HL-60/S4 treated with retinoic acid at 250 ng/mL for 4 days and 3 days (cell line): ENCODE data around the gene ZNF440.
"Not testable (repeated sequence)": the region's sequence is repeated elsewhere in the genome, so short reads cannot be mapped to it uniquely, and the experiment has no call there.

Source experiments
- in situ Hi-C: fragments of 300-500 bp; cut with MboI; formaldehyde crosslinking; loops from 2 replicates; pipeline ENCODE4 v1.7.0; 2022; ENCODE audit warnings: low sequenced_read_pairs

ZNF440 gene

DNA sequence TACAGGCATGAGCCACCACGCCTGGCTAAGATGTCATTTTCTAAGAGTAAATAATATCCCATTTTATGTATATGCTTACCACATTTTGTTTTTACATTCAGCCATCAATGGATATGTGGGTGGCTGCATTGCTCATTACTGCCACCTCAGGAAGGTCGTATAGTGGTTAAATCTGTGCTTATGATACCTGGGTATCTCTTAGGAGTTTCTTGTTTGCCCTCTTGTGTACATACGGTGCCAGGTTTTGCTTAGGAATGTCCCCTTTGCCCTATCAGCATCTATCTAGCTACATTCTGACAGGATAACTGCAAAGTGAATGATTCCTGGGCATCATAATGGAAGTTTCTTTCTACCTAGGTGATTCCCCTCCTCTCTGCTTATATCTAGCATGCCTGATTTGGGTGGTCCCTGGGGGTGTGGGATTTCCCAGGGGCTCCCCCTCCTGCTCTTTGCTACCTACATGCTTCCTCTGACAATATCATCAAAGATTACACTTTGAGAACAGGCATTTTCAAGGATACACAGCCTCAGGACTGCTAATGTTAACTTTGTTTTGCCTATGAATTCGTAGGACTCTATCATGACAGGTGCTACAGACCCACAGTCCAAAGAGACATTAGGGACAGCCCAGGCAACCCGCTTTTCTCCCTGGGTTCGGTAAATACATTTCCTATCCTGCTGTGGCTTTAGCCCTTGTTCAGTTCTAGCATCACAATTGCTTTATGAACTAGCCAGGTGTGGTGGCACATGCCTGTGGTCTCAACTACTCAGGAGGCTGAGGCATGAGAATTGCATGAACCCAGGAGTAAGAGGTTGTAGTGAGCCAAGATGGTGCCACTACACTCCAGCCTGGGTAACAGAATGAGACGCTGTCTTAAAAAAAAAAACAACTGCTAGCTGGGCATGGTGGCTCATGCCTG lies 15.1 kb downstream of the ZNF440 start:
- in situ Hi-C loops = not testable (repeated sequence)

DNA sequence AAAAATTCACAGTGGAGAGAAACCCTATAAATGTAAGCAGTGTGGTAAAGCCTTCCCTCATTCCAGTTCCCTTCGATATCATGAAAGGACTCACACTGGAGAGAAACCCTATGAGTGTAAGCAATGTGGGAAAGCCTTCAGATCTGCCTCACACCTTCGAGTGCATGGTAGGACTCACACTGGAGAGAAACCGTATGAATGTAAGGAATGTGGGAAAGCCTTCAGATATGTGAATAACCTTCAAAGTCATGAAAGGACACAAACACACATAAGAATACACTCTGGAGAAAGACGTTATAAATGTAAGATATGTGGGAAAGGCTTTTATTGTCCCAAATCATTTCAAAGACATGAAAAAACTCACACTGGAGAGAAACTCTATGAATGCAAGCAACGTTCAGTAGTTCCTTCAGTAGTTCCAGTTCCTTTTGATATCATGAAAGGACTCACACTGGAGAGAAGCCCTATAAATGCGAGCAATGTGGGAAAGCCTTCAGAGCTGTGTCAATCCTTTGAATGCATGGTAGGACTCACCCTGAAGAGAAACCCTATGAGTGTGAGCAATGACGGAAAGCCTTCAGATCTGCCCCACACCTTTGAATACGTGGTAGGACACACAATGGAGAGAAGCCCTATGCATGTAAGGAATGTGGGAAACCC lies 18.3 kb downstream of the ZNF440 start:
- in situ Hi-C loops = no loop called here

DNA sequence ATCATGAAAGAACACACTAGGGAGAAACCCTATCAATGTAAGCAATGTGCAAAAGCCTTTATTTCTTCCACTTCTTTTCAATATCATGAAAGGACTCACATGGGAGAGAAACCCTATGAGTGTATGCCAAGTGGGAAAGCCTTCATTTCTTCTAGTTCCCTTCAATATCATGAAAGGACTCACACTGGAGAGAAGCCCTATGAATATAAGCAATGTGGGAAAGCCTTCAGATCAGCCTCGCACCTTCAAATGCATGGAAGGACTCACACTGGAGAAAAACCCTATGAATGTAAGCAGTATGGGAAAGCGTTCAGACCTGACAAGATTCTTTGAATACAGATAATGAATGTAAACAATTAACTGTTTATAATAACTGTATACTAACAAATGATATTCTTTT lies 19.5 kb downstream of the ZNF440 start:
- in situ Hi-C loops = no loop called here

DNA sequence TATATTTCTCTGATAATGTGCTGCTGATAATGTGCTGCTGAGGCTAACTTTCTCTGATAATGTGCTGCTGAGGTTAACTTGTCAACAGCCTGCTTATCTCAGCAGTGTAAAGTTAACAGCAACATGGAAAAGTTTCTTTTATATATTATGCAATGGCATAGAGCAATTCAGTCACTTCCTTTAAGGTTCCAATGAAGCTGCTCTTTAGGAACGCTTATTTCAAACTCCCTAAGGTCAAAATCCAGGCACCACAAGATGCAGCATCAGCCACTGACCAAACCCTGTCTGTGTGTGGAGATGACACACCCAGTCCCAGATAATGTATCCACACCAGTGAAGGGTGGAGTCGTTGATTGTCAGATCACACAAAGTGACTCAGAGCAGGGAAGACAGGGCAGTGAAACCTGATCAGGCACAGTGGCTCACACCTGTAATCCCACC lies 21.6 kb downstream of the ZNF440 start:
- in situ Hi-C loops = not testable (repeated sequence)

DNA sequence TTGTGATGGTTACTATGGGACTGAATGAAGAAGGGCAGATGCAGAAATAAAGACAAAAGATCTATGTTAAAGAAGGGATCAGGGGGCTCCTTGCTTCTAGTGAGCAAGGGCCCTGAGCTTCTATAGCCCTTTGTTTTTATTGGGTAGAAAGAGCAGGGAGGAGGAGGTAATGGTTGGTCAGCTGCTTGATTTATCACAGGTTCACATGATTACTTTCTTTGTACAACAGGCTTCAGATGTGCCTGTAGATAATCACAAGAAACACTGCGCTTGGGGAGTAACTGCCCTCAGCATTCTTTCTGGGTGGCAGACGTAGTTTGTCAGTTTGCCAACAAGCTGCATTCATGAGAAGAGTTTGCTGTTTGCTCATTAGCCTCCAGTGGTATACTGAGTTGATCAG lies 29.6 kb downstream of the ZNF440 start:
- in situ Hi-C loops = no loop called here

DNA sequence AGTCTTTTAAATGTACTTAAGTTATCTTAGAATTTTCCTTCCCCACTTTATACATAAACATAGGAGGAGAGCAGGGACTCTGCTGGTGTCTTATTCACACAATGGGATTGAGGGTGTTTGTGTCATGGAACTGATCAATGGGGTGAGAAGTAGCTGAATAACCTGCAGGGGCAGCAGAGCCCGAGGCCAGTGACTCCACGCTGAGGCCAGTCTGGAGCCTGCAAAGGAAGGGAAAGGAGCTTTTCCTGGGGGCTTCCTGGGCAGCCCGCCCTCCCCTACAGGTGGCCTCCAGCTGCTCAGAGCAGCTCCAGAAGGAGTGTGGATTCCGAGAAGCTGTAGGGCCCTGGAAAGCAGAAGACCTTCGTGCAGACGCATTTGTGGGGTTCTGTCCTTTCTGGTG lies 33.5 kb downstream of the ZNF440 start:
- in situ Hi-C loops = not testable (repeated sequence)

DNA sequence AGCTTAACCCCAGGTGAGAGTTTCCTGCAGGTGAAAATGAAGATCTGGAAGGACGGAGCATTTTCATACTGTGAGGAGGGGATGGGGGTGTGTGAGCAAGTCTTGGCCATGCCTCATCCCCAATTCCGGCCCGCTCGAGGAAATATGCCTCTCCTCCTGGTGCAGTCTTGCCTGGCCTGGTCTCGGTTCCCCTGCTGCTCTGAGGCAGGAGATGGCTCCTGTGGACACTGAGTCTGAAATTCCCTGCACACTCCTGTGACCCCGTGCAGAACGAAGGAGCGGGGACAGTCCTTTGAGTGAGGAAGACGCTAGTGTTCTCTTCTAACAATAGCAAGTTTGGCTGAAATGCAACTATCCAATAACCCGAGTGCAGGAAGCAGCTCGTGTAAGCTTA lies 34.1 kb downstream of the ZNF440 start:
- in situ Hi-C loops = no loop called here

DNA sequence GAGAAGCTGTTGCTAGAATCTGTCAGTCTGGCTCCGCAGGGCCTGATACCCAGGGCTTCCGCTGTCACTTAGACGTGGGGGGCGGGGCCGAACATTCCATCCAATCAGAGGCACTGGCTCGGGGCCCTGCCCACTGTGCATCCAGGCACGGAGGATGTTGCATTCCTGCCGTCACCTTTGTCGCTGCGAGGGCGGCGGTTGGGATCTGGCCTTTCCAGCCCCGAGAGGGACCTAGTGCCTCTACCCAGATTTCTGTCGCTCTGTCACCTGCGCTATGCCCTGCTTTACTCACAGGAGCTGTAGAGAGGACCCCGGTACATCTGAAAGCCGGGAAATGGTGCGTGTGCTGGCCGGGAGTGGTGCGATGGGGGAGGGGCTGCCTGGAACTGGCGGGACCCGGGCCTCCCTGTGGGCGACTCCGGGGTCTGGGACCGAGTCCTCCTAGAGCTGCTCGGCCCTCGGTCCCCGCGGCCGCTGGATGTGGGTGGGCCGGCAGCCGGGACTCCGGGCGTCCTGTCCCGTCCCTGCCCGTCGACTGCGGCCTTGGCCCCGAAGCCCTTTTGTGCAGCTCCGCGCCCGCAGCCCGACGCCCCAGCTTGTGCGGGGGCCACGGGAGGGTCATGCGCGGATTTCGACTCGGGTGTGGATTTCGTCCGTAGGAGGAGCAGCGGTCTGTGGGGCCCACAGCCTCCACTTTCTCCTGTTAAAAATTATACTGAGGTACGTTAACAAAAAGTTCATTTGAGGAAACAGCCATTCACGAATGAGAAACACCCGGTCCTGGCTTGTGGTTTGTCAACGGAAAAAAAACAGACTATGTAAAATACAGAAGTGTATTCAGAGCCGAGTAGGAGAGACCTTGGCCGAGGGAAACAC lies 34.8 kb downstream of the ZNF440 start, which contains the start of gene ZNF439:
ZNF439 (plus strand) TSS at position 133 of the 876 bp plus-strand sequence; CDS start at position 275, 142 bp downstream.
- in situ Hi-C loops = no loop called here

DNA sequence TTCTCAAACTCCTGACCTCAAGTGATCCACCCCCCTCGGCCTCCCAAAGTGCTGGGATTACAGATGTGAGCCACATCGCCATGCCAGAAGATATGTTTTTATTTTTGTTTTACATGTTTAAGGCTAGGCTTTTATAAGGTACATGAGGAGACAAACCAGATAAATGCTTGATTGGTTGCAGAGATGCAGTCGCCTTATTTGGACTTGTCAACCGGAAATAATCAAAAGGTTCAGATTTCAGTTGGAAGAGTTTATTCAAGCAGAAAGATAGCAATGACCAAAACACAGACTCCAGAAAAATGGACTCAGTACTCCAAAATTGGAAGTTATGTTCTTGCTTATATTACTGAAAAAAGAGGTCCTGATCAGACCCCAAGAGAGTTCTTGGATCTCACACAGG lies 36.2 kb downstream of the ZNF440 start:
- in situ Hi-C loops = not testable (repeated sequence)

DNA sequence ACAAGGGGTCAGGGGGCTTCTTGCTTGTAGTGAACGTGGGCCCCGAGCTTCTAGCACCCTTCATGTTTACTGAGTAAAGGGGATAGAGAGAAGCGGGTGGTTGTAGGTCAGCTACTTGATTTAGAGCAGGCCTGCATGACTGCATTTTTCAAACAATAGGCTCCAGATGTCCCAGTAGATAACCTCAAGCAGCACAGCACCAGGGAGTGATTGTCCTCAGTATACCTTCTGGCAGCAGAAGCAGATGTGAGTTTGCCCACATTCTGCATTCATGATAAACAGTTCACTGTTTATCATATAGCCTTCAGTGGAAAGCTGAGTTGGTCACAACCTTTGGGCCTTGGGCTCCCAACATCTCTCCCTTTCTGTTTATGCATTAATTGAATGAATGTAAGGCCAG lies 39.3 kb downstream of the ZNF440 start:
- in situ Hi-C loops = no loop called here

DNA sequence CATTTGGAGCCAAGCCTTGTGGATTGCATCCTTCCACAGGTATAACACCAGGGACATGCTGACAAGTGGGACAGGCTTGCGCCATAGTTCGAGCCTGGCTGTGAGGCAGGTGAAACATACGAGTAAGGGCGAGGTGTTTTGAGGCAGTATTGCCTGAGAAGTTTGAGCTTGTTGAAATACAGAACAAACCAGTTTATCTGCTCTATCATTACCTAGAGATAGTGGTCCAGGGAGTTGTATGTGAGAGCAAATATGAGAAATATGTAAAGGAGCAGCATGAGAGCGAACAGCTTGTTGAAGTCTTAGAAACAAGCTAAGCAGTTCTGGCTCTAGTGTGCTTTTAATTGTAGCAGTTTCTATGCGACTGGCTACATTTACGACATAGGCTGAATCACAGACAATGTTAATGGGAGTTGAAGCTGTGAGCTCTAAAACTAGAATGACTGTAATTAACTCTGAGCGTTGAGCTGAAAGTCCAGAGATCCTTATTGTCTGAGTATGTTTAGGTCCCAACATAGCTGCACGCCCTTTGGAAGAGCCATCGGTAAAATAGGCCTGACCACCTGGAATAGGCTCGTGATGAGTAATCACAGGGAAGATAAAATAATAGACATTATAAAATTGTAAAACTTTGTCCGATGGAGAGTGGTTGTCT lies 42.6 kb downstream of the ZNF440 start:
- in situ Hi-C loops = no loop called here

DNA sequence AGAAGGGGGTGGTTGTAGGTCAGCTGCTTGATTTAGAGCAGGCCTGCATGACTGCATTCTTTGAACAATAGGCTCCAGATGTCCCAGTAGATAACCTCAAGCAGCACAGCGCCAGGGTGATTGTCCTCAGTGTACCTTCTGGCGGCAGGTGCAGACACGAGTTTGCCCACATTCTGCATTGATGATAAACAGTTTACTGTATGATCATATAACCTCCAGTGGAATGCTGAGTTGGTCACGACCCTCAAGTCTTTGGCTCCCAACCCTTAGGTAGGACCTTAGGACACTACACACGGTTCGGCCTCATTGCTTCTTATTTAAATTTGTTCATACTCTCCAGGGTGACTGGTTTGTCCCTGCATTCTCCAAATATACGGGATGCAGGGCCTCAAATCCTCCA lies 46.6 kb downstream of the ZNF440 start:
- in situ Hi-C loops = no loop called here

DNA sequence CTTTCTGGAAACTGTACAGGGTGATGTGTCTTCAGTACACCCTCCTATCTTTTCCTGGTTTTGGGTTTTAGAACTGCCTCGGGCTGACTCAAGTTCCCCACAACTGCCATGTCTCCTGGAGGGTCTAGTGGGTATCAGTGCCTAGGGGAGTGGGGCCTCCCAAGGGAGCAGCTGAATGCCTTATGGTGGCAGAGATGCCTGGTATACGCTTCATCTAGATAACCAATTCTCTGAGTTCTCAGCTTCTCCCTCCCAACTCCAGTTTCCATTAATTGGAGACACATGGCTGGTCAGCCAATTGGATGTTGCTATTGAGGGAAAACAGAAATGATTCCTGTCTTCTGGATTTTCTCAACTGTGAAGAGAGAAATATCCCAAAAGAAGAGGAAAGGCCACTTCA lies 47.2 kb downstream of the ZNF440 start:
- in situ Hi-C loops = no loop called here

DNA sequence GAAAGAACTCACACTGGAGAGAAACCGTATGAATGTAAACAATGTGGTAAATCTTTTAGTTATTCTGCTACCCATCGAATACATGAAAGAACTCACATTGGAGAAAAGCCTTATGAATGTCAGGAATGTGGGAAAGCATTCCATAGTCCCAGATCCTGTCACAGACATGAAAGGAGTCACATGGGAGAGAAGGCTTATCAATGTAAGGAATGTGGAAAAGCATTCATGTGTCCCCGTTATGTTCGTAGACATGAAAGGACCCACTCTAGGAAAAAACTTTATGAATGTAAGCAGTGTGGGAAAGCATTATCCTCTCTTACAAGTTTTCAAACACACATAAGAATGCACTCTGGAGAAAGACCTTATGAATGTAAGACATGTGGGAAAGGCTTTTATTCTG lies 53.7 kb downstream of the ZNF440 start:
- in situ Hi-C loops = not testable (repeated sequence)

DNA sequence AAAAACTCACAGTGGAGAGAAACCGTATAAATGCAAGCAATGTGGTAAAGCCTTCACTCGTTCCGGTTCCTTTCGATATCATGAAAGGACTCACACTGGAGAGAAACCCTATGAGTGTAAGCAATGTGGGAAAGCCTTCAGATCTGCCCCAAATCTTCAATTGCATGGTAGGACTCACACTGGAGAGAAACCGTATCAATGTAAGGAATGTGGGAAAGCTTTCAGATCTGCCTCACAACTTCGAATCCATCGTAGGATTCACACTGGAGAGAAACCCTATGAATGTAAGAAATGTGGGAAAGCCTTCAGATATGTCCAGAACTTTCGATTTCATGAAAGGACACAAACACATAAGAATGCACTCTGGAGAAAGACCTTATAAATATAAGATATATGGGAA lies 54.1 kb downstream of the ZNF440 start:
- in situ Hi-C loops = no loop called here

DNA sequence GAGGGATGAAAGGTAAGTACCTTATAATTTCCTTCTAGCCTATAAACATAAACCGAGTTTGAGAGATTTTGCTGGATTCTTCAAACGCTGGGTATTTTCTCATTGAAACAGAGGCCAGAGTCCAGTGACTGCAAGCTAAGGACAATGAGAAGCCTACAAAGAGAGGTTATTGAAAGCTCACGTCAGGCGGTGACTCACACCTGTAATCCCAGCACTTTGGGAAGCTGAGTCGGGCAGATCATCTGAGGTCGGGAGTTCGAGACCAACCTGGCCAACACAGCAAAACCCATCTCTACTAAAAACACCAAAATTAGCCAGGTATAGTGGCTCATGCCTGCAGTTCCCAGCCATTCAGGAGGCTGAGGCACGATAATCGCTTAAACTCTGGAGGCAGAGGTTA lies 58.6 kb downstream of the ZNF440 start:
- in situ Hi-C loops = no loop called here

DNA sequence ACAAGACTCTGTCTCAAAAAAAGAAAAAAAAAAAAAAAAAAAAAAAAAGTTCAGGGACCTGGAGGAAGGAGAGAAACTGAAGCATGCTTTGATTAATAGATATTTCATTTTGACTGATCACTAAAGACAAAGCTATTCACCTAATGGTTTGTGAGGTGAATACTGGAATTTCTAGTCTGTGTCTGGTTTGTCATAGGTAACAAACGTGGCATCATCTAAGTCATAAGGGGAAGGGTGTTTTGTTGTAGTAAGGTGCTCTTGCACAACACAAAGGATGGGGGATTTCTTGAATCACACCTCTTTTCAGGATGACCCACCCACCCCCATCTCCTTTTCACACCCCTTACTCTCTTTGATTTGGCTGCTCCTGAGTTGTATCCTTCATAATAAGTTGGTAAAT lies 59.7 kb downstream of the ZNF440 start:
- in situ Hi-C loops = no loop called here

DNA sequence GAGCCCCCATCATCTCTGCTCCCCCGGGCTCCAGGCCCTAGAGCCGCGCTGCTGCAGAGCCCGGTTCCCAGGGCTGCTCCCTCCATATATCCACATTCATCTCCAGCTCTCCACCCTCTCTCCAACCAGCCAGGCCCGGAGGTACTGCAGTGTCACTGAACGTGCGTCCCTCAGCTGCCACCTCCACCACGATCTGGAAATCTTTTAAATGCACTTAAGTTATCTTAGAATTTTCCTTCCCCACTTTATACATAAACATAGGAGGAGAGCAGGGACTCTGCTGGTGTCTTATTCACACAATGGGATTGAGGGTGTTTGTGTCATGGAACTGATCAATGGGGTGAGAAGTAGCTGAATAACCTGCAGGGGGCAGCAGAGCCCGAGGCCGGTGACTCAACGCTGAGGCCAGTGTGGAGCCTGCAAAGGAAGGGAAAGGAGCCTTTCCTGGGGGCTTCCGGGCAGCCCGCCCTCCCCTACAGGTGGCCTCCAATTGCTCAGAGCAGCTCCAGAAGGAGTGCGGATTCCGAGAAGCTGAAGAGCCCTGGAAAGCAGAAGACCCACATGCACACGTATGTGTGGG lies 65.7 kb downstream of the ZNF440 start:
- in situ Hi-C loops = not testable (repeated sequence)

DNA sequence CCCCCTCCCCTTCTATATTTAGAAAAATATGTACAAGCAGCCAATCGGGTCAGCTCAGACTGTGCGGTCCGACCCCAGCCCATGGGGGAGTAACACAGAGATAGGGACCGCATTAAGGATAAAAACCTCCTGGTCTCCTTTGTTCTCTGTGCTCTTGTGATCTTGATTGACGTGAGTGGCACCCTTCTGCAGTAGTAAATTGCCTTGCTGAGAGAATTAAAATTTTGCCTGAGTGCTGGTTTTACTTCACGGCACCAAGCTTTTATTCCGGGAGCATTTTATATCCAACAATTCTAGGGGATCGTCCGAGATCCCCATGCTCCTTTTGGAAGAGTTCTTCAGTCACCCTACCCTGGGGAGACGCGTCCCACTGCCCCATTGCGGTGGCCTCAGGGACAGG lies 66.5 kb downstream of the ZNF440 start:
- in situ Hi-C loops = no loop called here

DNA sequence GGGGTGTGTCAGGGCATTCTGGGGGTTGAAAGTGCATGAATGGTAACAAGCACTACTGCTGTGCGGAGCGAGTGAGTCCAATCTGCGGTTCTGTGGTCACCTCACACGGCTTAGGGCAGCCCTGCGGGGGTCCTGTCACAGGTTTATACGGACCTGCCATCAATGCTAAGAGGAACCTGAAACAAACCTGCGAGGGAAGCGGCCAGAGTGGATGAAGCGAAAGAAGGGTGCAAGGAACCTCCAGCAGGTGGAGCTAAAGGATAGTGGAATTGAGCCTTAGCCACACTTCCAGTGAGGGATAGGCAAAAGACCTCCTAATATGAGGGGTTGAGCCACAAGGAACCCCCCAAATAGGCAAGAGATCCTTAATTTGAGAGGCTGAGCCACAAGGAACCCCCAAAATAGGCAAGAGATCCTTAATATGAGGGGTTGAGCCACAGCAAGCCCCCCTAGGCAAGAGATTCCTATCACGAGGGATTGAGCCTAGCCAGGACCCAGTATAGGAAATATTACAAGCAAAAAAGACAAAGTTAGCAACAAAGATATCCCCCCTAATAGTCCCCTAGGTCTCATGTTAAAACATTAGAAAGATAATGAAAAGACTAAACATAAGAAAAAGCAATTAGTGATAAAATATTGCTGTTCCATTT lies 67.2 kb downstream of the ZNF440 start:
- in situ Hi-C loops = no loop called here
